T-helper 9 cell (primary cell): Measurements from ENCODE around the gene RBM19.

ENCODE experiments used
- DNase-seq: peaks from one replicate; pipeline ENCODE4 v3.0.0-alpha.2; 2020

RBM19 gene

DNA sequence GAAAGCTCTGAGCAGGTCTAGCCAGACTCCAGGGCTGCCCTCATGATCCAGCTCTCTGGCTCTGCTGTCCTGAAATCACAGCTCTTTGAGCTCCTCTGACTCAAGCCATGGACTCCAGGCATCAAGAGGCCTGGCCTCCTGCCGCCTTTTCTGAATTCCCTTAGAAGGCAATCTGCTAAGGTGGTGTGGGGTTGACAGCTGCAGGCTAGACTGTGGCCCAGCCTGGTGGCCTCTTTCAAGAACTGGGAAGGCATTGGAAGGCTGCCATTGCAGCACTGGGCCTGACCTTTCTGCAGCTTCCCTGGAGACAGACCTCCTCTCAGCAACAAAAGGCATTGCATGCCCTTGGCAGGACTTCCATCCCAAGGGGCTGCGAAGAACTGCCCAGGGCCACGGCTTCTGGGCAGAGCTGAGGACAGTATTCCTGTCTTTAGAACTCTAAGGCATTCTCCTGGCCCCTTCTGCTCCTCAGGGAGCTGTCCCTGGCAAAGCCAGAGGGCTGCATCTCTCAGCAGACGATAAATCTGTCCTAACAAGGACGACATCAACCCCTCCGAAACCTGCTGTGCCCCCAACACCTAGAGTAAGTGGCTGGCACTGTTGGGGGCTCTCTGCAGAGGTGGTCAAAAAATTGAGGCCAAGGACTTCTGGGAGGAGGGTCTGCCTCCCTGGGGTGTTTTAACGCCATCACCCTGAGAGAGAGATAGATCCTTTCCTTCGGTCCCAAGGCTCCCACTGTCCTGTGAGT lies 115.6 kb downstream of the RBM19 start:
- no peak for DNase-seq

DNA sequence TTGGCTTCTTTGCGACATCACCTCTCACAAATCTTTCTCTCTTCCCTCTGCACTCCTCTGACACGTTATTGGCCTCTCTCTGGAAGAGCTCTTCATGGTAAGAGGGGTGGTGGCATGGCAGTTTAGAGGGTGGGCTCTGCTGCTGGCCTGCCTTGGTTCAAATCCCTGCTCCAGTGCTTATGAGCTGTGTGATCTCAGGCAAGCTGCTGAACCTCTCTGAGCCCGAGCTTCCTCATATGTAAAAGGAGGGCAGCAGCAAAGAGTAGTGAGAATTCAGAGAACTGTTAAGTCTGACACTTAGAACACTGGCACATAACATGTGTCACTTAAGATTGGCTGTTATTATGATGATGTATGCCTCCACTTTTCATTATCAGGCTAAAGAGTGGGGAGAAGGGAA lies 118.3 kb downstream of the RBM19 start:
- no peak for DNase-seq

DNA sequence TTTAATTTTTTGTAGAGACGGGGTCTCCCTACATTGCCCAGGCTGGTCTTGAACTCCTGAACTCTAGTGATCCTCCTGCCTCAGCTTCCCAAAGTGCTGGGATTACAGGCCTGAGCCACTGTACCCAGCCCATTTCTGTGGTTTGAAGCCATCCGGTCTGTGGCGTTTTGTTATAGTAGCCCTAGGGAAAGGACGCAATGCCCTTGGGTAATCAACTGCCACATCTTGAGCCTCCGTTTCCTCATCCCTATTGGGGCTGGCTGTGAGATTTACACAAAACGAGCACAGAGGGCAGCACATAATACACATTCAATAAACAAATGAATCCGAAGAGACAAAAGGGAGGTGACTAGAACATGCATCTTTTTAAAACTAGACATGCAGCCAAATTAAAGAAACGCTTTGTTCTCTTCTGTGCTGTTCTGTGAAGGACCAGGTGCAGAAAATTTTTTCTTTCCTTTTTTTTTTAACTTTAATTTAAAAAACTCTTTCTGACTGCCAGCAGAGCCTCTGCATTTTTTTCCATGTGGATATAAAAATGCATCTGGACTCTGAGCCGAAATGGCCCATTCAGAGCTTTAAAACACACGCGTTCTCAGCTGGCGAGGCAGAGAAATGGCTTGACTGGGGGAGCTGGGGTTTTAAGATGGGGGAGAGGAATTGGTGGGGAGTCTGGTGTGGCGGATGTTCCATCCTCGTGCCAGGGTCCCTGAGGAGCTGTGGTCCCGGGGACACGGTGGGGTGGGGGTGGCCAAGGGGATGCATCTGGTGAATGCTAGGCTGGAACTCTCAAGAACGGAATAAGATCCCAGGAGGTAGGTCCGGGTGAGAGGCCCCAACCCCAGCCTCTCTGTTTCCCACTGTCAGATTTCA lies 119.0 kb downstream of the RBM19 start:
- DNase-seq: no peak

DNA sequence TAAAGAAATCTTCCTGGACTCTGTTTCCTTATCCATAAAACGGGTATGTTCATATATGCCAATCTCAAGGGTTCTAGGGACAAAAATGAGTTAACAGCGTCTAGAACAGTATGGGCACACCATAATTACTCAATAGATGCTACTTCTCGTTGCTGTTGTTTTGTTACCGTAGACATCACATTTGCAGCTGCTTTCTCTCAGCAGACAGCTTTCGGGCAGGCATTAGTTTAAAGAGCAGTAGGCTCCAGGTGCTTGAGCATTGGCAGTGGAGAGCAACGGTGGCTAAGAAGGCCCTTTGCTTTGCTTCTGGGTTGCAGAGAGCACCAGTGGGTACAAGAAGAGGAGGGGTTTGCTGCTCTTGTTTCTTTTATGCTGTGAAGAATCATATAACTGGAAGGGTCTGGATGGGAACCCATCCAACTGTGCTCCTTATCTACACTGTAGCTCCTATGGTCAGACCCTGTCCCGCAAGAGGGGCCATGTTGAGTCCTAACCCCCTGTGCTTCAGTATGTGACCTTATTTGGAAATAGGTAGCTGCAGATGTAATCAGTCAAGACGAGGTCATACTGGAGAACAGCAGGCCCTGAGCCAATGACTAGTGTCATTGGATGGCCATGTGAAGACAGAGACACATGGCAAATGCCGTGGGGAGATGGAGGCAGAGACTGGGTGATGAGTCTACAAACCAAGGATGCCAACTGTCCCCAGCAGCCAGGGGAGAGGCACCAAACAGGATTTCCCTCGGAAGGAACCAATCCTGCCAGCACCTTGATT lies 120.0 kb downstream of the RBM19 start:
- no peak for DNase-seq

DNA sequence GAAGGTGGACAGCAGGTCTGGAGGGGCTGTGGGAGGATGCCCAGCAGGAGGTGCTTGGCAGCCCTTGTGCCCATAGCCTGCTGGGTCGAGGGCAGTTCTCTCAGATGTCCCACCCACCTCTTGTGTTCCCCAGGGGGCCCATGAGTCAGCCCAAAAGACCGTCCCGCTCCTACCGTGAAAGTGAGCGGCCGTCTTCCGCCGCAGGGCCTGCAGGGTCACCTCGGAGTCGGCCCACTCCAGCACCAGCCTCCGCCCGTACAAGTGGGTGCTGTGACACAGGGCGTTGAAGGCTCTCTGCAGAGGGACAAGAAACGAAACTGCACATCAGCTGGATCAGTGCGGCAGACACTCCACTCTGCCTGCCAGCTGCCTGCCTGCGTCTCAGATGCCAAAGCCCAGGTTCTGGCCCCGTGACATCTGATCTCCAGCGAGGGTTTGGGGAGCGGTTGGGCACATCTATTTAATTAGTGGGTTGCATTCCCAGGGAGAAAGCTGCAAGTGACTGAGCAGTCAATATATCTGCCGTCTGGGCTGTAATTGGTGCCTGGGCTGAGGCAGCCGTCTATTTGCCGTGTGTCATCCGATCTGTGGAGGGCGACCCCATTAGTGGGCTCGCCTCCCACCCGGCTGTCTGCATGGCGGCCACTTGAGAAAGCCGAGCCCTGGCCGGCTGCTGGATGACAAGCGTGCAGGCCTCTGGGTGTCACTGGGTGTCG lies 121.5 kb downstream of the RBM19 start:
- no peak for DNase-seq

DNA sequence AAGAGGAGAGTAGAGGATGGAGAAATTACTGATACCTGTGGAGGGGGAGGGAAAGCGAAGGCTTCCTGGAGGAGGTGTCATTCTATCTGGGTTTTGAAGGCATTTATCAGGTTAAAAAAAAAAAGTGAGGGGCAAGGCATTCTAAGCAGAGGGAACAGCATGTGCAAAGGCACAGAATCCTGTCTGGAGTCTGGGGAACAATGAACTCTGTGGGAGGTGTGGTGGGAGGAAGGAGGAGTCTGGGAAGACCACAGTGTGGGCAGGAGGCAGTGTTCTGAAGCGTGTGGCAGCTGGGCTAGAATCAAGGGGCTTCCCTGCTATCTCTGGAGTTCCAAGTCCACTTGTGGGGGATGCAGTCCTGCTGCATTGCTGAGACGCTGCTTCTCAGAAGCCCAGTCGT lies 123.4 kb downstream of the RBM19 start:
- DNase-seq: no peak

DNA sequence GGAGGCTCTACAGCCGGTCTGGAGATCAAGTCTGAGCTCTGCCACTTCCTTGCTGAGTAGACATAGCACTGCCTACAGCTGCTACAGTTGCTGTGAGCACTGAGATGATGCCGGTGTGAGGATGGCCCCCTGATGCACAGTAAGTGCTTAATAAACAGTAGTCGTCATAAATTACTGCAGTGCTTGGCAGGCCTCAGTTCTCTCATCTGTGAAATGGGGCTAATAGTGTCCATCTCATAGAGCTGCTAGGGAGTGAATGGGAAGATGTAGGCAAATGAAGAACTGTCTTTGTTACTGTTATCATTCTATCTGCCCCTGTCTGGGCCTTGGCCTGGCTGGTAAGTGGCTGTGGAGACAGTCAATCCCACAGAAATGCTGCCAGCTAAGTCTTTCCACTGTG lies 124.3 kb downstream of the RBM19 start:
- no peak for DNase-seq

DNA sequence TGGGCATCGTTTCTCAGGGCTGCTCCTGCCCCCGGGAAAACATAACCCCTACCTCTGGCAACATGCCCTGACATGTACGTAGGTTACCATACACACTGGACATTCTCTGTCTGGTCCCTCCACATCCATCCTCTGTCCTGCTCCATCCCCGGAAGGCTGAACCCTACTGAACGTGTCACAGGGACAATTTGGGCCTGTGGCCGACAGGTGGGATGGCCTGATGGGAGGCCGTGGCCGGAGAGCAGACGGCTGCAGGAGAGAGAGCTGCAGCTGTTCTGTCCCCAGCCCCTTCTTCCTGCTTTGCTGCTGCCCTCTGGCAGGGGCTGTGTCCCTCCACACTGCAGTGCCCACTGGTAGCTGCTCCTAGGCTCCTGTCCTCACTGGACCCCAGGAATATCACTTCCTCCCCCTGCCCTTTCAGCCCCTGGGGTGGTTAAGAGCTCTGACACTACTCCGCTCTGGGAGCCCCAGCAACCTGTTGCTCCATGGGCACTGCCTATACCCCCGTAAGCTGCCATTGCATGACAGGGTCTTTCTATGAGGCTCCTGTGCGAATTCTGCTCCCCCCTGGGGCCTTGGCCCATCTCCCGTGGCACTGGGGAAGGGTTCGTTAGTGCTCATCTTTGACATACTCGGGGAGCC lies 125.6 kb downstream of the RBM19 start:
- DNase-seq: no peak

DNA sequence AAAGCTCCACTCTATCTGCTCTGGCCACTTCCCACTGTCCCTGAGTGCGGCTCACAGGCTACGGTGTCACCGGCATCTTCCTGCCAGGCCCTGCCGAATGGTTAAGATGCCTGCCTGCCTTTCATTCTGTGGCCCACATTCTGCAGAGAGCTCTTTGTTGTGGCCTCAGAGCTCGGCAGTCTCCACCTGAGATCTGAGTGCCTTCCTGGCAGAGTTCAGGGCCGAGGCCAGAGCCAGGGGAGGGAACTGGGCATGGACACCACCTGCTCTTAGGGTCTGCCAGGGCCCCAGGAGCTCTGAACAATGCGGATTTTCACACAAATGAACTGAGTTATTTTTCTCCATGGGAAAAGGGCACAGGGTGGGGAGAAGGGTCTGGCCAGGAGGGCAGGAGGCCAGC lies 127.2 kb downstream of the RBM19 start:
- no peak for DNase-seq

DNA sequence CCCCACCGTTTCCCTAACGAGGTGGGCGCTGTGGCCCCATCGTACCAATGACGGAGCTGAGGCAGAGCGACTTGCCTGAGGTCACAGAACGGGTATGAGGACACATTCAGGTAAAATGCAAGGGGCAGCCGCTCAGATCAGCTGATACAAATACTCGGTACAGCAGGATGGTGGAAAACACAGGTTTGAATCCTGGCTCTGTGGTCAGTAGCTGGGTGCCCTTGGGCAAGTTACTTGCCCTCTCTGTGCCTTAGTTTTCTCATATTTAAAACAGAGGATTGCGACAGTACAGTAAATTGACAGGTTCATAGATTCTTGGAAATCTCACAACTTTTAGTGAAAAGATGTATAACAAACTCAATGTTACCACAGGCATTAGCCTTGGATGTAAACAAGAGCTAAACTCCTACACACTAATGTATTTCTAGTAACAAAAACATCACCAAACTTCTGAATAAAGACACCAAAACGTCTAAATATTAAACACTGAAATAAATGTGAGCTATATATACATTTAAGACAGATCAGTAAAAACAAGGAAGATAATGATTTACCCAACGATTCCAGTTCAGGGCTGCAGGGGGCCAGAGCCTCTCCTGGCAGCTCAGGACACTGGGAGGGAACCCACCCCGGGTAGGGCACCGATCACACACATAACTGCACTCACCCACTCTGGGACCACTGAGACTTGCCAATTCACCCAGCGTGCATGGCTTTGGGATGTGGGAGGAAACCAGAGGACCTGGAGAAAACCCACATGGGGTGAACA lies 128.4 kb downstream of the RBM19 start:
- no peak for DNase-seq

DNA sequence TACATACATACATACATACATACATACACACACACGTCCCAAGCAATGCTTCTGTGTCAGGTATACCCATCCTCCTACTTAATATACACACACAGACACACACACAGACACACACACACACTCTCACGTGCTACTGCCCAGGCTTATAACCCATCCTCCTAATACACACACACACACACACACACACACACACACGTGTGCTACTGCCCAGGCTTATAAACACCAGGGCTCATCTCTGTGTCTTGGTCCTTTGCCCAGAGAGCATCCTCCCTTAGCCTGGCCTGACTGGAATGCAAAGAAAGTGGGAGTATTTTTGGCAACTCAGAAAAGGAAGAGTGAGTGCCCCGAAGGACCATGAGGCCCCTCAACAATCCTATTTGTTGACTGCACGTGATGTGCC lies 129.0 kb downstream of the RBM19 start:
- no peak for DNase-seq

DNA sequence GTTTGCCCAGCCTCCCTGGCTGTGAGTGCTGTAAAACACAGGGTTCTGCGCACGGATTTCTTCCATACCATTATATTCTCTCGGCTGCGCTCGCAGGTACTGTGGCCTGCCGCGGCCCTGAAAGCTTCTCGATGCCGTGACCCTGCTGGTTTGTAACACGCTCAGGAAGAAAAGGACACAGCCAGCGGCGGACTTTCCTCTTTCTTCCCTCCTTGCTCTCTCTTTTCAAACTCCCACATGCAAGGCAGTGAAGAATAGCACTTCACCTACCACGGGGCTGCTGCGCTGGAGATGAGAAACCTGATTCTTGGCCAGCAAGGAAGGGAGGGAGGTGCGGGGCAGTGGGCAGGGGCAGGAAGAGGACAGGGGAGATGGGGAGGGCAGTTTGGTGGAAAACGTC lies 130.2 kb downstream of the RBM19 start:
- DNase-seq: no peak

DNA sequence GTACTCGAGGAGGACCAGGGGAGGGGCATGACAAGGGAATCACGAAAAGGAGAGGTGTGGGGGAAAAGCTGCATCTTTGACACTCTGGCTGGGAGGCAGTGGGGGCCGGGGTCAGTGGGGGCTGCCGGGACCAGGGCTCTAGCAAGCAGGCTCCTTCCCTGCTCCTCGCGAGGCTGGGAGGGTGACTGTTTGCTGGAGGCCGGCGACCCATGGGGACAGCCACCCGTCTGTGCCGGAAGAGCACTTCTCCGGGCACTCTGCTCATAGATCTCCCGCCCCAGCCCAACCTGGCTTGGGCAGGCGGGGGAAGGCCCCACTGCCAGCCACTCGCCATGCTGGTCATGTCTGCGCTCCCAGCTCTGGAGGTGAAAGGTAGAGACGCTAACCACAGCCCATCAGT lies 130.7 kb downstream of the RBM19 start:
- no peak for DNase-seq

DNA sequence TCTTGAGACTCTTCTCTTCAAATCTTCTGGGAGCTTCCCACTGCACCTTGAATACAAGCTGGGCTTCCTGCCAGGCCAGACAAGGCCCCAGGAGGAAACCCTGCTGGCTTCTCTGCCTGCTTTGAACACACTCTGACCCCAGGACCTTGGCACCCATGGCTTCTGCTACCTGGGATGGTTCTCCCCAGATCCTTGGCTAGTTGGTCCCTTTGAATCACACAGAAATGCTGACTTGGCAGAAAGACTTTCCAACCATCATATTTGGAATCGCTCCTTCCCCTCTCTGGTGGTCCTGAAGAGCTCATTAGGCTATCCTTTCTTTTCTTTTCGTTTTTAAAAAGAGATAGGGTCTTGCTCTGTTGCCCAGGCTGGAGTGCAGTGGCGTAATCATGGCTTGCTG lies 132.7 kb downstream of the RBM19 start:
- no peak for DNase-seq

DNA sequence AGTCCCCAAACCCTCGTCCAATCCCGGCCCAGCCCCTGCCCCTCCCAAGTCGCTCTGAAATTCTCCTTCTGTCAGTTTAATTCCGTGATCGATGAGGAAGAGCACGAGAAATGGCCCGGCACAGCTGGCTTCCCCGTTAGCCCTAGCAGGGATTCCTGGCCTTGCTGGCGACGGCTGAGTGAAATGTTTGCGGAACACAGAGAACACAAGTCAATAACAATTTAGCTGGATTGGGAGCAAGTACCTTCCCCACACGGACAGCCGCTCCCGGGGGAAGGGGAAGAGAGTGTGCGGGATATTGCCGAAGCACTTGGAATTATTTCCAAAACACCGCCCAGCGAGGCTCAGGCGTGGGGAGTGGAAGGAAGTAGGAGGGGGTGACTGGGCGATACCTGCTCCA lies 134.6 kb downstream of the RBM19 start:
- no peak for DNase-seq

DNA sequence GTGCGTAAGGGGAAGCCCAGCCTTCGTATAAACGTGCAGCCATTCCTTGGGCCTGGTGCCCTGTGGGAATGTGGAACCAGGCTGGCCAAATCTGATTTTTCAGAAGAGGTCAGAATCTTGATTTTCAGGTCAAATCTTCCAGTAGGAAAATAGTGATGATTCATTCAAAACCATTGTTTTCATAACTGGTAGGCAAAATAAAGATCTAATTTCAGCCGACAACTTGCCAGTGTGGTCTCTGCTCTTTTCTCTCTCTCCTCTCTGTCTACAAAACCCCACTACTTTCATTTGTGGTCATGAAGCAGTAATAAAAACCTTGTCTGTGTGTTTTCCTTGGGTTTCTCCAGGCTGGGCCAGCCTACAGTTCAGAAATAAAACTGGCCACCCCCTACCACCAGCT lies 135.1 kb downstream of the RBM19 start:
- DNase-seq: no peak

DNA sequence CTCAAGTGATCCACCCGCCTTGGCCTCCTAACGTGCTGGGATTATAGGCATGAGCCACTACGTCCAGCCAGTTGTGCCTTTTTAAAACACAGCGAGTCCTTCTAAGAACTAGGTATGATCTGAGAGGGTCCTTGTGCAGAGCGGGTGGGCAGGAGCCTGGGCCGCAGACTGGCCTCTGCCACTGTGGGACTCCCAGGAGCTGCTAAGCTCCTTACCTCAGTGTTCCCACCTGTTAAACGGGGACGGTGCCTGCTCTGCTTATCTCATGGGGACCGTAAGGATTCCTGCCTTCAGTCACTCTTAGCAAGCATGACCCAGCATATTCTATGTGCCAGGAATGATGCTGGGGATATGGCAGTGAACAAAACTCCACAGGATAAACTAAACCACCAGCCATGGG lies 136.9 kb downstream of the RBM19 start:
- no peak for DNase-seq

DNA sequence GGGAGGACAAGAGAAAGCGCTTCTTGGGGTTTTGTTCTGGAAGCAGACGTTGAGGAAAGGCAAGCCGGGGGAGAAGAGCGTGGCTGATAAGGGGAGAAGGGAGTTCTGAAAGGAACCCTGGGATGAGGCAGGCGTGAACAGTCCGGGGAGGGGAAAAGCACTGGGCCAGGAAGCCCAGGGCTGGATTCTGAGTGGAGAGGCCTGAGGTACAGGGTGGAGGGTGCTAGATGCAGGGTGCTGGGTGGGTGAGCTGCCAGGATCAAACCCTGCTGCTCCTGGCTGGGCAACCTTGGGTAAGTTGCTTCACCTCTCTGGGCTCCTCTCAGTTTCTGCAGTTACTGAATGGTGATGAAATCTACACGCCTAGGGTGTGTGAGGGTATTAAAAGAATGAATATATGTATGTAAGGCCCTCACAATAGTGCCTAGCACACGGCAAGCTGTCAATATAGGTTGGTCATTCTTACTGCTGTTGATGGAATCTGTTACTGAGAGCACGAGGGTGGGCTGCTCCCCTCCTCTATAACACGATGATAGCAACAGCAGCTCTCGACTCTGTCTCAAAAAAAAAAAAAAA lies 138.5 kb downstream of the RBM19 start:
- no peak for DNase-seq

DNA sequence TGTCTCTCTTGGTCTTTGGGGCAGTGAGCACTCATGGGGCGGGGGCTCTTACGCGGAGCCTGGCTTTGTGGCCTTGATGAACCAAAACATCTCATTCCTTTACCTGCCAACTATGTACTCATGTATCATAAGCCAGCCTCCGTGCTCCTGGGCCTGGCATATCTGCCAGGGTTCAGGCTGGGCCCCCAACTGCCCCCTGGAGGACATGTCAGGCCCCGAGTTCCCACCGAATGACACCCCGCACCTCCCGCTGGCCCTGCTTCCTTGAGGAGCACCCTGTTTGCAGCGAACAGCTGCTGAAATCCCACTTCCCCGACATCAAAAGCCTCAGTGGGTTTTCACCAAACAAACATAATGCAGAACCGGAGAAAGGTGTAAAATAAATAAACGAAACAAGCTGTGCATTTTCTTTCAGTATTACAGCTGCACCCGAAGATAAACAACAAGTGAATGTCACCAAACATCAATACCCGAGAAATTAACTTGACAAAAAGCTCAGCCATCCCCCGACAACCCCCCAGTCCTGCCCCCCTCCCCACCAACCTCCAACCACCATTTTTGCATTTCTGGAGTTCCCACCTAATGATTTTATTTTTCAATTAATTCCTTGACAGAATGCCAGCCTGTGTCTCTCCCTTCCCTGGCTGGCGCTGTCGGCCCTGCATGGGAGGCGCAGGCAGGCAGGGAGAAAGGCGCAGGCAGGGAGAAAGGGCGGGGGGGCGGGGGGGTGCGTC lies 139.2 kb downstream of the RBM19 start:
- DNase-seq: no peak

DNA sequence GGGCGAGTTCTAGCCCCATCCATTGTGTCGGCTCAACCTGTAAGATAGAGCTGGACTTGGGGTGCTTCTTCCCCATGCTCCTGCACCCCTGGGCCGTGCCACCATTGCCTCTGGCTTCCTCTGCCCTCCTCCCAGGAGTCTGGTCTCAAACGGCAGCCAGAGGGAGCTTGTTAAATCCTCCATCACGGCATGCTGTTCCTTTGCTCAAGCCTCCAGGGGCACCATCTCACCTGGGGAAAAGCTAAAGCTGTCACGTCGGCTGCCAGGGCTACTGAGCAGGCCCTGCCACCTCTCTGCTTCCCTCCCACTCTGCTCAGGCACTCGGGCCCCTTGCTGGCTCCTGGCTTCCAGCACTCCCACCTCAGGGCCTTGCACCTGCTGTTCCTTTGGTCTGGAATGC lies 140.4 kb downstream of the RBM19 start:
- no peak for DNase-seq

DNA sequence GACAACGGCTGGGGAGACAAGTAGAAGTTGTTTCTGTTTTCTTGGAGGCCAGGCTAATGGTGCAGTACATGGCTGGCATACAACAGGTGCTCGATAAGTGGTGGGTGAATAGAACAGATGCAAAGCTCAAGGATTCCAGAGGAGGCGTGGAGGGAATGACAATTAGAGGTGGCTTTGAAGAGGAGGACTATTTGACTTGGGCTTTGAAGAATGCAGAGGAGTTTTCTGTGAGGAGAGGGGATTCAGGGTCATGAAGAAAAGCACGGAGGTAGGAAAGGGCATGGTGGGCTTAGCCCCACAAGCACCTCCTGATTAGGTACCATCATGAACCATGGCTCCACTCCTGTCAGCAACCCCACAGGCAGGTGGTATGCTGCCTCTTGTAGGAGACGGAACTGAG lies 142.3 kb downstream of the RBM19 start:
- no peak for DNase-seq
